ENCODE data around the gene CPZ.

The CPZ gene

GRCh38 chr4:8665406-8666360 lies 73.1 kb downstream of the CPZ start:
- no peak for TF ChIP-seq CTCF (IDR thresholded peaks at IDR 0.05; ENCODE audit: borderline replicate concordance, control extremely low read depth, extremely low read depth, insufficient read depth, missing control alignments)
- DNase-seq (ENCODE audit: low spot score), result no peak
- in situ Hi-C loops (cut with MboI; ENCODE audit: low sequenced_read_pairs, unreplicated experiment), result no loop called here

- DNase-seq (ENCODE audit: low spot score), result no peak
- in situ Hi-C loops (cut with MboI; ENCODE audit: low sequenced_read_pairs, unreplicated experiment), result no loop called here
- no peak for TF ChIP-seq CTCF (IDR thresholded peaks at IDR 0.05; ENCODE audit: borderline replicate concordance, control extremely low read depth, extremely low read depth, insufficient read depth, missing control alignments)
Measured at GRCh38 chr4:8666581-8666980, 74.0 kb downstream of the CPZ start.

All from GM13976 (cell line).